Vagina (tissue), 2 donors: ENCODE data around the gene SLC29A1.

Source experiments
- CTCF ChIP-seq, 3 experiments: fragments of 450-650 bp in 2 of 3; fragments of 200-600 bp in 1 of 3; sonication (generic) in 1 of 3; IDR thresholded peaks; one replicate each; pipeline ENCODE4 v1.5.1; 2017 to 2019; ENCODE audit warnings: antibody characterized with exemption in 3 of 3, mild to moderate bottlenecking in 2 of 3, moderate library complexity in 2 of 3
- POLR2AphosphoS5 ChIP-seq, 2 donors: sonication (generic); formaldehyde crosslinking; IDR thresholded peaks; one replicate each; pipeline ENCODE4 v1.9.0; 2017; ENCODE audit warnings: antibody characterized with exemption in 2 of 2, mild to moderate bottlenecking in 2 of 2, low read depth in 1 of 2; ENCODE audit not compliant: insufficient read depth in 1 of 2

DNA sequence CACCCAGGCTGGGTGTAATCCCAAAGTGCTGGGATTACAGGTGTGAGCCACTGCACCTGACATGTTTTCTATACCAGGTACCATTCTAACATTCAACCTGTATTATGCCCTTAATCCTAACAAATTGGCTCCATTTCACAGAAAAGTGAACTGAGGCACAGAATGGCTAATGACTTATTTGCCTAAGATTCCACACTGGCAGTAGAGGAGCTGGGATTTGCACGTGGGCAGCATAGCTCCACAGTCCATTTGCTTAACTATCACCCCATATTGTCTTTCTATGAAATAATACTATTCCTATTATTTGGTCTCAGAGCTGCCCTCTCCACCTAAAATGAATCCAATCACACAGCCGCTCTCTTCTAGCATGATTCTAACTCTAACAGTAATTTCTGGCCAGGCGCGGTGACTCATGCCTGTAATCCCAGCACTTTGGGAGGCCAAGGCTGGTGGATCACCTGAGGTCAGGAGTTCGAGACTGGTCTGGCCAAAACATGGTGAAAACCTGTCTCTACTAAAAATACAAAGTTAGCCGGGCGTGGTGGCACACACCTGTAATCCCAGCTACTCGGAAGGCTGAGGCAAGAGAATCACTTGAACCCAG lies 30.0 kb upstream of the SLC29A1 start:
- TF ChIP-seq CTCF (IDR thresholded peaks at IDR 0.05) (no peak), POLR2AphosphoS5 (IDR thresholded peaks at IDR 0.05; ENCODE audit: insufficient read depth in 1 of 2, low read depth in 1 of 2) (no peak)
